OCI-LY3 (cell line): ENCODE data around the gene GALNT2.

Source experiments
- EZH2phosphoT487 ChIP-seq: fragments of 200-600 bp; shearing (Covaris generic); IDR thresholded peaks from 2 replicates; pipeline ENCODE4 v1.6.1; 2018; ENCODE audit warnings: antibody characterized with exemption, mixed run types, low read depth
- TF ChIP-seq, protein P1 (sequence below): fragments of 200-600, 300-600 bp; sonication (generic); IDR thresholded peaks from 2 replicates; pipeline ENCODE4 v1.5.1; 2014; ENCODE audit warnings: antibody characterized with exemption, low read length, low read depth

- TF ChIP-seq, protein P1, sequence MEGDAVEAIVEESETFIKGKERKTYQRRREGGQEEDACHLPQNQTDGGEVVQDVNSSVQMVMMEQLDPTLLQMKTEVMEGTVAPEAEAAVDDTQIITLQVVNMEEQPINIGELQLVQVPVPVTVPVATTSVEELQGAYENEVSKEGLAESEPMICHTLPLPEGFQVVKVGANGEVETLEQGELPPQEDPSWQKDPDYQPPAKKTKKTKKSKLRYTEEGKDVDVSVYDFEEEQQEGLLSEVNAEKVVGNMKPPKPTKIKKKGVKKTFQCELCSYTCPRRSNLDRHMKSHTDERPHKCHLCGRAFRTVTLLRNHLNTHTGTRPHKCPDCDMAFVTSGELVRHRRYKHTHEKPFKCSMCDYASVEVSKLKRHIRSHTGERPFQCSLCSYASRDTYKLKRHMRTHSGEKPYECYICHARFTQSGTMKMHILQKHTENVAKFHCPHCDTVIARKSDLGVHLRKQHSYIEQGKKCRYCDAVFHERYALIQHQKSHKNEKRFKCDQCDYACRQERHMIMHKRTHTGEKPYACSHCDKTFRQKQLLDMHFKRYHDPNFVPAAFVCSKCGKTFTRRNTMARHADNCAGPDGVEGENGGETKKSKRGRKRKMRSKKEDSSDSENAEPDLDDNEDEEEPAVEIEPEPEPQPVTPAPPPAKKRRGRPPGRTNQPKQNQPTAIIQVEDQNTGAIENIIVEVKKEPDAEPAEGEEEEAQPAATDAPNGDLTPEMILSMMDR, result no peak
- TF ChIP-seq EZH2phosphoT487, result no peak
Observed at GRCh38 chr1:230237805-230238204, 170.8 kb downstream of the GALNT2 start.
